K562 (cell line): ENCODE measurements around the gene RBM20. TPM values are rescaled to one million over a fixed set of nuclear protein-coding genes. Genes with fewer than 3 reads are reported as not detected.
A peak's percentile ranks its signal among the peaks of the same experiment; 100 is the strongest.

Source experiments
- ATAC-seq: fragments of 200-7000 bp; cut with Tn5 transposase; 3 replicates; pipeline ENCODE4 v1.9.1; 2020; ENCODE audit warnings: moderate library complexity
- BruUV-seq: library from RNA; stranded (reverse); fragments of 400-500 nt; replicated peaks from 2 replicates; lab custom pipeline; 2021; lab: Mats Ljungman, UMichigan
- CTCF ChIA-PET: fragments of 300-600 bp; formaldehyde crosslinking; extraction: SDS; loops from one replicate; lab custom pipeline; 2021; ENCODE audit warnings: low intra/inter-chr PET ratio; lab: Yijun Ruan, JAX
- POLR2A ChIA-PET: fragments of 300-600, 350-650 bp; sonication (Branson Sonifier 250); formaldehyde crosslinking; extraction: SDS; loops from one replicate; lab custom pipeline; 2021; ENCODE audit warnings: antibody characterized with exemption, inconsistent platforms; lab: Yijun Ruan, JAX
- DNase-seq, 4 experiments: peaks; one replicate each; pipeline versions ENCODE4 v3.0.0 to v3.0.0-alpha.2; 2011 to 2018; ENCODE audit warnings: low spot score in 3 of 4, mixed read lengths in 3 of 4; ENCODE audit errors: extremely low read depth in 1 of 4
- FAIRE-seq: peaks from 2 replicates; lab custom pipeline; 2011; peaks lifted over from hg19 to GRCh38; lab: Jason Lieb, UNC
- H2AFZ ChIP-seq: 2 replicates; pipeline ENCODE4 v1.6.0; 2011; ENCODE audit warnings: low read depth, low read length, control low read depth, inconsistent platforms
- H3K27ac ChIP-seq: fragments of 200-600 bp; 3 replicates; pipeline ENCODE4 v1.8.0; 2011; ENCODE audit warnings: low read depth, mild to moderate bottlenecking, control low read depth, inconsistent platforms, low read length, moderate library complexity, mixed read lengths; ENCODE audit errors: extremely low read depth
- H3K27me3 ChIP-seq, 2 experiments: fragments of 300-600 bp in 1 of 2; 2 replicates in 1 of 2; 3 replicates in 1 of 2; pipeline versions ENCODE4 v1.6.0 to v1.8.0; 2011; ENCODE audit warnings: inconsistent platforms in 2 of 2, low read length in 2 of 2, mild to moderate bottlenecking in 1 of 2, mixed read lengths in 1 of 2, moderate library complexity in 1 of 2; ENCODE audit not compliant: control insufficient read depth in 2 of 2, insufficient read depth in 2 of 2
- H3K36me3 ChIP-seq: fragments of 300-600 bp; 3 replicates; pipeline ENCODE4 v1.8.0; 2011; ENCODE audit warnings: mild to moderate bottlenecking, low read length, inconsistent platforms; ENCODE audit not compliant: control insufficient read depth, insufficient read depth
- H3K4me1 ChIP-seq, 2 experiments: fragments of 200-600 bp in 1 of 2; replicated peaks in 1 of 2; 2 replicates in 1 of 2; 3 replicates in 1 of 2; pipeline versions ENCODE4 v1.5.1 to v1.8.0; 2011; ENCODE audit warnings: inconsistent platforms in 2 of 2, low read length in 2 of 2, mild to moderate bottlenecking in 1 of 2, mixed read lengths in 1 of 2, moderate library complexity in 1 of 2; ENCODE audit not compliant: control insufficient read depth in 2 of 2, insufficient read depth in 2 of 2
- H3K4me2 ChIP-seq: 2 replicates; pipeline ENCODE4 v1.6.1; 2011; ENCODE audit warnings: low read length, control low read depth, inconsistent platforms, mixed read lengths; ENCODE audit not compliant: insufficient read depth
- H3K4me3 ChIP-seq: fragments of 200-600 bp; sonication (generic), shearing (Covaris generic); 2 replicates; pipeline ENCODE4 v1.5.1; 2016; ENCODE audit warnings: control low read depth, inconsistent platforms
- H3K79me2 ChIP-seq: fragments of 200-600 bp; 3 replicates; pipeline ENCODE4 v1.8.0; 2011; ENCODE audit warnings: low read length, inconsistent platforms; ENCODE audit not compliant: control insufficient read depth, insufficient read depth
- H3K9ac ChIP-seq, 2 experiments: 2 replicates each; pipeline versions ENCODE4 v1.6.0 to v1.6.1; 2011; ENCODE audit warnings: low read depth in 2 of 2, low read length in 2 of 2, control low read depth in 1 of 2, inconsistent platforms in 1 of 2, mild to moderate bottlenecking in 1 of 2, mixed read lengths in 1 of 2; ENCODE audit not compliant: insufficient read depth in 1 of 2
- H3K9me1 ChIP-seq: one replicate; pipeline ENCODE4 v1.6.0; 2011; ENCODE audit warnings: inconsistent platforms, mild to moderate bottlenecking, low read length, moderate library complexity; ENCODE audit not compliant: control insufficient read depth, insufficient read depth
- H3K9me3 ChIP-seq: replicated peaks from 2 replicates; pipeline ENCODE4 v1.5.1; 2011; ENCODE audit warnings: low read depth, low read length, inconsistent platforms; ENCODE audit not compliant: control insufficient read depth, insufficient read depth
- H4K20me1 ChIP-seq: replicated peaks from 2 replicates; pipeline ENCODE4 v1.6.1; 2011; ENCODE audit warnings: low read length, inconsistent platforms, mixed read lengths; ENCODE audit not compliant: control insufficient read depth, insufficient read depth
- E2F3 ChIP-seq: fragments of 250-450 bp; sonication (Bioruptor Pico); IDR thresholded peaks from 2 replicates; pipeline ENCODE4 v1.4.0; 2020; ENCODE audit warnings: mild to moderate bottlenecking
- ELF1 ChIP-seq: fragments of 200-800 bp; sonication (Bioruptor generic); IDR thresholded peaks from 2 replicates; pipeline ENCODE4 v1.6.1; 2016; ENCODE audit warnings: missing genetic modification characterization, missing compliant biosample characterization
- EZH2 ChIP-seq: IDR thresholded peaks from 2 replicates; pipeline ENCODE4 v1.6.1; 2012; ENCODE audit warnings: low read depth, mild to moderate bottlenecking, inconsistent platforms, low read length, borderline replicate concordance
- HDAC2 ChIP-seq: fragments of 450-650 bp; IDR thresholded peaks from 2 replicates; pipeline ENCODE4 v1.6.1; 2016; ENCODE audit warnings: mild to moderate bottlenecking
- HNRNPK ChIP-seq: fragments of 200-400 bp; formaldehyde crosslinking; IDR thresholded peaks from one replicate; pipeline ENCODE4 v1.6.1; 2018; ENCODE audit warnings: mild to moderate bottlenecking, low read depth, low read length; ENCODE audit not compliant: poor library complexity, severe bottlenecking
- HNRNPLL ChIP-seq: fragments of 200-400 bp; formaldehyde crosslinking; IDR thresholded peaks from 2 replicates; pipeline ENCODE4 v1.6.1; 2017; ENCODE audit warnings: low read length, low read depth, mild to moderate bottlenecking; ENCODE audit not compliant: poor library complexity, severe bottlenecking
- PHF21A ChIP-seq: fragments of 450-650 bp; IDR thresholded peaks from 2 replicates; pipeline ENCODE4 v1.6.1; 2017; ENCODE audit warnings: low read depth, borderline replicate concordance
- POLR2A ChIP-seq: fragments of 450-650 bp; conservative IDR thresholded peaks from 2 replicates; pipeline ENCODE4 v1.6.1; 2016
- POLR2AphosphoS2 ChIP-seq: IDR thresholded peaks from 2 replicates; pipeline ENCODE4 v1.6.1; 2012; ENCODE audit warnings: low read length, improper control_type of control experiment
- TCF3 ChIP-seq: sonication (generic); formaldehyde crosslinking; IDR thresholded peaks from 2 replicates; pipeline ENCODE4 v1.4.0; 2020; ENCODE audit warnings: mild to moderate bottlenecking, missing genetic modification reagents
- TCF7 ChIP-seq: sonication (generic); IDR thresholded peaks from 2 replicates; pipeline ENCODE4 v1.6.1; 2016; ENCODE audit warnings: antibody characterized with exemption, borderline replicate concordance
- ZNF124 ChIP-seq: sonication (generic); formaldehyde crosslinking; IDR thresholded peaks from 2 replicates; pipeline ENCODE4 v1.8.1; 2022; ENCODE audit warnings: missing genetic modification reagents
- ZNF134 ChIP-seq: fragments of 250-450 bp; sonication (Bioruptor Pico); conservative IDR thresholded peaks from 2 replicates; pipeline ENCODE4 v1.4.0; 2020
- ZNF512 ChIP-seq: IDR thresholded peaks from 2 replicates; pipeline ENCODE4 v1.6.1; 2016; ENCODE audit warnings: missing genetic modification characterization, missing compliant biosample characterization
- WGBS: fragments of 100-300 bp; shearing (Covaris generic); methylation state at CpG from one replicate; pipeline ENCODE4 v1.1.6; 2016; ENCODE audit warnings: low coverage, mixed read lengths; ENCODE audit not compliant: insufficient coverage; ENCODE audit errors: missing lambda C conversion rate; 5-methylcytosine and 5-hydroxymethylcytosine counted together
- in situ Hi-C: fragments of 300-500 bp; cut with MboI; formaldehyde crosslinking; loops from 4 replicates; pipeline ENCODE4 v1.15.0; 2018; ENCODE audit warnings: inconsistent platforms, mixed read lengths
- intact Hi-C: fragments of 100-400 bp; cut with micrococcal nuclease; formaldehyde crosslinking; loops from 2 replicates; pipeline ENCODE4 v1.14.2; 2022
- polyA plus RNA-seq, 8 experiments: library from polyadenylated mRNA; depleted of rRNA in 4 of 8; stranded (reverse) in 5 of 8; unstranded in 3 of 8; fragments of >200 nt; fragmentation: Nextera tagmentation in 2 of 8; fragmentation: Illumina TruSeq in 1 of 8; extraction: Ambion mirVana in 2 of 8; extraction: Trizol in 1 of 8; gene quantifications; 2 replicates each; pipeline versions ENCODE4 v1.2.1 to v1.2.3, GENCODE V29; 2011 to 2014; ENCODE audit warnings: inconsistent platforms in 1 of 8, missing spikeins in 1 of 8
- total RNA-seq, 7 experiments: library from RNA; depleted of rRNA in 6 of 7; stranded (reverse); fragments of >200 nt in 6 of 7; fragmentation: Illumina TruSeq in 2 of 7; extraction: Trizol in 2 of 7; gene quantifications; 2 replicates each; pipeline versions ENCODE4 v1.2.1 to v1.2.3, GENCODE V29; 2011 to 2021; ENCODE audit warnings: low replicate concordance in 1 of 7
- TF ChIP-seq, protein P1 (sequence below): fragments of 450-650 bp; formaldehyde crosslinking; IDR thresholded peaks from 2 replicates; pipeline ENCODE4 v1.4.0; 2020; ENCODE audit warnings: mild to moderate bottlenecking, moderate library complexity
- TF ChIP-seq, protein P2 (sequence below): fragments of 250-450 bp; sonication (Bioruptor Pico); IDR thresholded peaks from 2 replicates; pipeline ENCODE4 v1.4.0; 2020; ENCODE audit warnings: borderline replicate concordance

Gene RBM20
- total and polyA plus RNA-seq, 9 of the 15 experiments (the other 6 are each of a cell fraction or from before 2014, with no cell fraction given) = 0.63 to 5.7 (median 3.2) TPM

DNA sequence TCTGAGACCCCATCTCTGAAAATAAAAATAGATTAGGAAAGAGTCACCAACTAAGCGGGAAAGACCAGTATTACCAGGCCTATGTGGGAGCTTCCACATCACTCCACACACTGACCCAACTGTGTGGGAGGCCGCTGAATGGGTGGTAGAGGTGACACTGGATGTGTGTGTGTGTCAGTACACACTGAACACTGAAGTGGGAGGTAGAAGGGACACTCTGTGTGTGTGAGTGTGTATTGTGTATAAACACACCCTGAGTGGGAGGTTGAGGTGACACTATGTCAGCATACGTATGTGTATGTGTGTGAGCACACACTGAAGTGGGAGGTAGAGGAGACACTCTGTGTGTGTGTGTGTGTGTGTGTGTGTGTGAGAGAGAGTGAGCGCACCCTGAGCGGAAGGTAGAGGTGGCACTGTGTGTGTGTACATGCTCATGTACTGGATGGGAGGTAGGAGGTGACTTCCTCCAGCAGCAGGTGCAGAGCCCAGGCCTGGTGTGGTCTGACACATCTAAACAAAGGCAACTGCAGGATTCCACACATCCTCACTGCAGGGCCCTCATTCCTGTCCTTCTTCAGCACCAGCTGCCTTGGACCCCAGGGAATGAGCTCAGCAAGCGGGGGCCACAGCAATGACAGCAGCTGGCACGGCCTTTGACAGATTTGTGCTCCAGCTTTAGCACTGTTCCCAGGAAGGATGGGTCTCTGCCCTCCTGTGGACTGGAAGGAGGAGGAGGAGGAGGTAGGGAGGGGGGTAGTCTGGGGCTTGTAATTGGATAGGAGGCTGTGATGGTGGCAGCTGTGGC, 26.5 kb upstream of the RBM20 start:
- DNase-seq = no peak
- ChIA-PET POLR2A (interaction anchor here (0.8 kb wide), 1 partner anchor 8 kb away, joined by 4 read pairs; no protein-coding TSS in a partner anchor), CTCF (no interaction called here)
- TF ChIP-seq HNRNPLL = no peak
- TF ChIP-seq POLR2A = no peak
- TF ChIP-seq ZNF124 = no peak
- TF ChIP-seq ZNF512 (tag) = no peak
- no peak for TF ChIP-seq ELF1 (tag)
- TF ChIP-seq HDAC2 = no peak
- TF ChIP-seq TCF3 (CRISPR knock-in tag) = no peak
- TF ChIP-seq POLR2AphosphoS2 = no peak
- no peak for TF ChIP-seq E2F3 (CRISPR knock-in tag)
- TF ChIP-seq ZNF134 (CRISPR knock-in tag) = no peak
- no peak for TF ChIP-seq HNRNPK
- no peak for TF ChIP-seq PHF21A
- TF ChIP-seq, protein P1, sequence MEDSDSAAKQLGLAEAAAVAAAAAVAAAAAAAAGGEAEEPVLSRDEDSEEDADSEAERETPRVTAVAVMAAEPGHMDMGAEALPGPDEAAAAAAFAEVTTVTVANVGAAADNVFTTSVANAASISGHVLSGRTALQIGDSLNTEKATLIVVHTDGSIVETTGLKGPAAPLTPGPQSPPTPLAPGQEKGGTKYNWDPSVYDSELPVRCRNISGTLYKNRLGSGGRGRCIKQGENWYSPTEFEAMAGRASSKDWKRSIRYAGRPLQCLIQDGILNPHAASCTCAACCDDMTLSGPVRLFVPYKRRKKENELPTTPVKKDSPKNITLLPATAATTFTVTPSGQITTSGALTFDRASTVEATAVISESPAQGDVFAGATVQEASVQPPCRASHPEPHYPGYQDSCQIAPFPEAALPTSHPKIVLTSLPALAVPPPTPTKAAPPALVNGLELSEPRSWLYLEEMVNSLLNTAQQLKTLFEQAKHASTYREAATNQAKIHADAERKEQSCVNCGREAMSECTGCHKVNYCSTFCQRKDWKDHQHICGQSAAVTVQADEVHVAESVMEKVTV = no peak
- TF ChIP-seq TCF7 = no peak
- TF ChIP-seq, protein P2, sequence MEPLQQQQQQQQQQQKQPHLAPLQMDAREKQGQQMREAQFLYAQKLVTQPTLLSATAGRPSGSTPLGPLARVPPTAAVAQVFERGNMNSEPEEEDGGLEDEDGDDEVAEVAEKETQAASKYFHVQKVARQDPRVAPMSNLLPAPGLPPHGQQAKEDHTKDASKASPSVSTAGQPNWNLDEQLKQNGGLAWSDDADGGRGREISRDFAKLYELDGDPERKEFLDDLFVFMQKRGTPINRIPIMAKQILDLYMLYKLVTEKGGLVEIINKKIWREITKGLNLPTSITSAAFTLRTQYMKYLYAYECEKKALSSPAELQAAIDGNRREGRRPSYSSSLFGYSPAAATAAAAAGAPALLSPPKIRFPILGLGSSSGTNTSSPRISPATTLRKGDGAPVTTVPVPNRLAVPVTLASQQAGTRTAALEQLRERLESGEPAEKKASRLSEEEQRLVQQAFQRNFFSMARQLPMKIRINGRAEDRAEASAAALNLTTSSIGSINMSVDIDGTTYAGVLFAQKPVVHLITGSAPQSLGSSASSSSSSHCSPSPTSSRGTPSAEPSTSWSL (CRISPR knock-in tag) = no peak
- no peak for TF ChIP-seq EZH2

More for the DNA sequence above, 26.5 kb upstream of the RBM20 start:
- H2AFZ ChIP-seq = no peak overlapping the region
- ATAC-seq (no peak), FAIRE-seq (no peak)
- H3K27ac ChIP-seq = no peak overlapping the region; the same call in 1 of the 3 replicates
- H3K79me2 ChIP-seq = no peaks in the 10 kb centered on the region
- H3K4me3 ChIP-seq = no peak overlapping the region
- H3K4me1 ChIP-seq = peaks cover 22% of the 10 kb centered on the region in 2 experiments; a peak in 4 of 5 replicates
- intact Hi-C loops = loop anchor here (10.0 kb wide), 2 partner anchors 257 to 1517 kb away; partner anchors contain the start of gene PDCD4
- no peaks in the 10 kb centered on the region for H4K20me1 ChIP-seq
- in situ Hi-C loops = loop anchor here (10.0 to 25.0 kb wide), 2 partner anchors 57 to 270 kb away; no protein-coding TSS in a partner anchor
- H3K27me3 ChIP-seq = no peaks in the 10 kb centered on the region
- no peaks in the 10 kb centered on the region for H3K9me1 ChIP-seq
- no TSS peak for BruUV-seq
- 77% methylated on average over 3 of the region's 7 CpGs for WGBS
- H3K9ac ChIP-seq = peak overlapping the region in 1 of 2 experiments; percentile 45; a peak in 2 of 4 replicates
- H3K9me3 ChIP-seq = no peaks in the 10 kb centered on the region
- no peak overlapping the region for H3K4me2 ChIP-seq
- no peaks in the 10 kb centered on the region for H3K36me3 ChIP-seq
